ENCODE results near the gene RASSF5. TPM values are rescaled to one million over a fixed set of nuclear protein-coding genes. Genes with fewer than 3 reads are reported as not detected.

Gene RASSF5
- total and polyA plus RNA-seq, 4 donors: 4.8 to 10.0 (median 5.5) TPM

DNA sequence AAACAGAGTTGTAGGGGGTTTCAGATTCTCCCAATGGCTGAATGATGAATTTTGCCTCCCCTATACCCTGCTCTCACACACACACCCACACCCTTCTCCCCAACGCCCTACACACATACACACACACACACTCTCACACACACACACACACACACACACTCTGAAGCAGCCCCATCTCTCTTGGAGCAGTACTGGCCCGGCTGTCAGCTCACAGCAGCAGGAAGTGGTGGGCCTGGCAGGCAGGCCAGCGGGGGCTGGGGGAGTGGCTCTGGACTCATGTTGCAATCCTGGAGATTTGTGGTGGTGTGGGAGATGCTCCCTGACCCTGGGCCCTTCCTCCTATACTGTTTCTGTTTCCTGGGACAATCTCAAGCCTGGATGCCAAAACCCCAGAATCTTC, 34.9 kb upstream of the RASSF5 start (continued):
- TF ChIP-seq, protein P1, sequence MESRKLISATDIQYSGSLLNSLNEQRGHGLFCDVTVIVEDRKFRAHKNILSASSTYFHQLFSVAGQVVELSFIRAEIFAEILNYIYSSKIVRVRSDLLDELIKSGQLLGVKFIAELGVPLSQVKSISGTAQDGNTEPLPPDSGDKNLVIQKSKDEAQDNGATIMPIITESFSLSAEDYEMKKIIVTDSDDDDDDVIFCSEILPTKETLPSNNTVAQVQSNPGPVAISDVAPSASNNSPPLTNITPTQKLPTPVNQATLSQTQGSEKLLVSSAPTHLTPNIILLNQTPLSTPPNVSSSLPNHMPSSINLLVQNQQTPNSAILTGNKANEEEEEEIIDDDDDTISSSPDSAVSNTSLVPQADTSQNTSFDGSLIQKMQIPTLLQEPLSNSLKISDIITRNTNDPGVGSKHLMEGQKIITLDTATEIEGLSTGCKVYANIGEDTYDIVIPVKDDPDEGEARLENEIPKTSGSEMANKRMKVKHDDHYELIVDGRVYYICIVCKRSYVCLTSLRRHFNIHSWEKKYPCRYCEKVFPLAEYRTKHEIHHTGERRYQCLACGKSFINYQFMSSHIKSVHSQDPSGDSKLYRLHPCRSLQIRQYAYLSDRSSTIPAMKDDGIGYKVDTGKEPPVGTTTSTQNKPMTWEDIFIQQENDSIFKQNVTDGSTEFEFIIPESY (IDR thresholded peaks at IDR 0.05): no peak
- TF ChIP-seq JUND (IDR thresholded peaks at IDR 0.05): no peak
- TF ChIP-seq HNF4A (conservative IDR thresholded peaks at IDR 0.05): no peak
- no peak for TF ChIP-seq EGR1 (IDR thresholded peaks at IDR 0.05; ENCODE audit: low read depth in 2 of 2)
- no peak for TF ChIP-seq NR2F2 (IDR thresholded peaks at IDR 0.05)
- TF ChIP-seq RXRA (IDR thresholded peaks at IDR 0.05): no peak

DNA sequence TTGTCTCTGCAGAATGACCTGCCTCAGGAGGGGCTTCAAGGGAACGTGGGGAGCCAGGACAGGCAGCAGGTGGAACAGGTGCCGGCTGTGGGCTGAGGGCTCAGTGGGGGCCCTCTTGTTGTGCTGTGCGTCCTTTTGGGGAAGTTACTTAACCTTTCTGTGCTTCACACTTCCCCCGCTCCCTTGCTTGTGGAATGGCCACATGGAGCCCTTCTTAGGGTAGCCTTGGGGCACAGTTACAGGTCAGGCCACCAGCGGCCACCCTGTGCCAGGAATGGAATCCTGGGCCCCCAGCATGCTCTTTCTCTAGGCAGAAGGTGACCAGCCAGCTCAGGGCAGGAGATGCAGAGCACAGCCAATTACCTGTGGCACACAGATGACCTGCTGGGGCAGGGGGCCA, 34.4 kb upstream of the RASSF5 start:
- H3K4me3 ChIP-seq (ENCODE audit: low read depth in 1 of 3, low read length in 3 of 3): no peak overlapping the region
- DNase-seq (ENCODE audit: low spot score): no peak
- H3K36me3 ChIP-seq (ENCODE audit: control insufficient read depth in 4 of 4, insufficient read depth in 3 of 4, low read depth in 1 of 4, low read length in 3 of 4): peaks cover 0 to 4% (median 0%) of the 10 kb centered on the region in 4 donors
- no peak overlapping the region for H3K9ac ChIP-seq (ENCODE audit: low read depth in 1 of 2, low read length in 2 of 2)
- WGBS: 61% methylated on average over 5 of the region's 5 CpGs
- H3K9me3 ChIP-seq (ENCODE audit: control insufficient read depth in 4 of 4, low read length in 3 of 4): no peaks in the 10 kb centered on the region
- TF ChIP-seq JUND (IDR thresholded peaks at IDR 0.05) (no peak), RXRA (IDR thresholded peaks at IDR 0.05) (no peak), YY1 (IDR thresholded peaks at IDR 0.05) (no peak), RAD21 (IDR thresholded peaks at IDR 0.05) (no peak), SP1 (IDR thresholded peaks at IDR 0.05) (no peak), TAF1 (conservative IDR thresholded peaks at IDR 0.05) (no peak), GABPA (IDR thresholded peaks at IDR 0.05 in 1 of 2, conservative IDR thresholded peaks at IDR 0.05 in 1 of 2) (no peak), HNF4A (conservative IDR thresholded peaks at IDR 0.05) (no peak), HNF4G (IDR thresholded peaks at IDR 0.05) (no peak), FOXA1 (IDR thresholded peaks at IDR 0.05) (no peak), NR2F2 (IDR thresholded peaks at IDR 0.05) (no peak), FOXA2 (IDR thresholded peaks at IDR 0.05) (no peak), EGR1 (IDR thresholded peaks at IDR 0.05; ENCODE audit: low read depth in 2 of 2) (no peak)
- TF ChIP-seq, protein P2, sequence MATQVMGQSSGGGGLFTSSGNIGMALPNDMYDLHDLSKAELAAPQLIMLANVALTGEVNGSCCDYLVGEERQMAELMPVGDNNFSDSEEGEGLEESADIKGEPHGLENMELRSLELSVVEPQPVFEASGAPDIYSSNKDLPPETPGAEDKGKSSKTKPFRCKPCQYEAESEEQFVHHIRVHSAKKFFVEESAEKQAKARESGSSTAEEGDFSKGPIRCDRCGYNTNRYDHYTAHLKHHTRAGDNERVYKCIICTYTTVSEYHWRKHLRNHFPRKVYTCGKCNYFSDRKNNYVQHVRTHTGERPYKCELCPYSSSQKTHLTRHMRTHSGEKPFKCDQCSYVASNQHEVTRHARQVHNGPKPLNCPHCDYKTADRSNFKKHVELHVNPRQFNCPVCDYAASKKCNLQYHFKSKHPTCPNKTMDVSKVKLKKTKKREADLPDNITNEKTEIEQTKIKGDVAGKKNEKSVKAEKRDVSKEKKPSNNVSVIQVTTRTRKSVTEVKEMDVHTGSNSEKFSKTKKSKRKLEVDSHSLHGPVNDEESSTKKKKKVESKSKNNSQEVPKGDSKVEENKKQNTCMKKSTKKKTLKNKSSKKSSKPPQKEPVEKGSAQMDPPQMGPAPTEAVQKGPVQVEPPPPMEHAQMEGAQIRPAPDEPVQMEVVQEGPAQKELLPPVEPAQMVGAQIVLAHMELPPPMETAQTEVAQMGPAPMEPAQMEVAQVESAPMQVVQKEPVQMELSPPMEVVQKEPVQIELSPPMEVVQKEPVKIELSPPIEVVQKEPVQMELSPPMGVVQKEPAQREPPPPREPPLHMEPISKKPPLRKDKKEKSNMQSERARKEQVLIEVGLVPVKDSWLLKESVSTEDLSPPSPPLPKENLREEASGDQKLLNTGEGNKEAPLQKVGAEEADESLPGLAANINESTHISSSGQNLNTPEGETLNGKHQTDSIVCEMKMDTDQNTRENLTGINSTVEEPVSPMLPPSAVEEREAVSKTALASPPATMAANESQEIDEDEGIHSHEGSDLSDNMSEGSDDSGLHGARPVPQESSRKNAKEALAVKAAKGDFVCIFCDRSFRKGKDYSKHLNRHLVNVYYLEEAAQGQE (IDR thresholded peaks at IDR 0.05): no peak
- TF ChIP-seq, protein P3, sequence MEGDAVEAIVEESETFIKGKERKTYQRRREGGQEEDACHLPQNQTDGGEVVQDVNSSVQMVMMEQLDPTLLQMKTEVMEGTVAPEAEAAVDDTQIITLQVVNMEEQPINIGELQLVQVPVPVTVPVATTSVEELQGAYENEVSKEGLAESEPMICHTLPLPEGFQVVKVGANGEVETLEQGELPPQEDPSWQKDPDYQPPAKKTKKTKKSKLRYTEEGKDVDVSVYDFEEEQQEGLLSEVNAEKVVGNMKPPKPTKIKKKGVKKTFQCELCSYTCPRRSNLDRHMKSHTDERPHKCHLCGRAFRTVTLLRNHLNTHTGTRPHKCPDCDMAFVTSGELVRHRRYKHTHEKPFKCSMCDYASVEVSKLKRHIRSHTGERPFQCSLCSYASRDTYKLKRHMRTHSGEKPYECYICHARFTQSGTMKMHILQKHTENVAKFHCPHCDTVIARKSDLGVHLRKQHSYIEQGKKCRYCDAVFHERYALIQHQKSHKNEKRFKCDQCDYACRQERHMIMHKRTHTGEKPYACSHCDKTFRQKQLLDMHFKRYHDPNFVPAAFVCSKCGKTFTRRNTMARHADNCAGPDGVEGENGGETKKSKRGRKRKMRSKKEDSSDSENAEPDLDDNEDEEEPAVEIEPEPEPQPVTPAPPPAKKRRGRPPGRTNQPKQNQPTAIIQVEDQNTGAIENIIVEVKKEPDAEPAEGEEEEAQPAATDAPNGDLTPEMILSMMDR (IDR thresholded peaks at IDR 0.05; ENCODE audit: low read depth, low read length, missing input control): no peak
- TF ChIP-seq, protein P4, sequence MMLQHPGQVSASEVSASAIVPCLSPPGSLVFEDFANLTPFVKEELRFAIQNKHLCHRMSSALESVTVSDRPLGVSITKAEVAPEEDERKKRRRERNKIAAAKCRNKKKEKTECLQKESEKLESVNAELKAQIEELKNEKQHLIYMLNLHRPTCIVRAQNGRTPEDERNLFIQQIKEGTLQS (IDR thresholded peaks at IDR 0.05): no peak
- TF ChIP-seq, protein P5, sequence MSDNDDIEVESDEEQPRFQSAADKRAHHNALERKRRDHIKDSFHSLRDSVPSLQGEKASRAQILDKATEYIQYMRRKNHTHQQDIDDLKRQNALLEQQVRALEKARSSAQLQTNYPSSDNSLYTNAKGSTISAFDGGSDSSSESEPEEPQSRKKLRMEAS (IDR thresholded peaks at IDR 0.05): no peak
- H3K4me1 ChIP-seq (ENCODE audit: control insufficient read depth in 4 of 4, insufficient read depth in 4 of 4, low read length in 3 of 4): peaks cover 3 to 19% (median 7%) of the 10 kb centered on the region in 4 donors
- H3K27ac ChIP-seq (ENCODE audit: low read depth in 1 of 2, low read length in 2 of 2): no peak overlapping the region
- no peaks in the 10 kb centered on the region for H3K27me3 ChIP-seq (ENCODE audit: control insufficient read depth in 4 of 4, insufficient read depth in 4 of 4, low read length in 3 of 4)
